Aorta (tissue), 5 donors: Measurements from ENCODE around the gene DENND5A. TPM values are rescaled to one million over a fixed set of nuclear protein-coding genes. Genes with fewer than 3 reads are reported as not detected.
"Not testable (repeated sequence)": the region's sequence is repeated elsewhere in the genome, so short reads cannot be mapped to it uniquely, and the experiment has no call there.

Experiments used
- ATAC-seq: fragments of 200-7000 bp; cut with Tn5 transposase; one replicate; pipeline ENCODE4 v1.9.1; 2022; ENCODE audit warnings: moderate library complexity; ENCODE audit not compliant: low FRiP score
- DNase-seq, 2 donors: peaks; one replicate each; pipeline ENCODE4 v3.0.0-alpha.2; 2020
- H3K27ac ChIP-seq, 2 donors: one replicate each; pipeline ENCODE4 v1.5.1; 2013; ENCODE audit warnings: low read length in 2 of 2, mild to moderate bottlenecking in 2 of 2, moderate library complexity in 2 of 2, control low read depth in 1 of 2, inconsistent platforms in 1 of 2, low read depth in 1 of 2
- H3K27me3 ChIP-seq, 2 donors: one replicate each; pipeline ENCODE4 v1.6.1; 2013; ENCODE audit warnings: control low read depth in 1 of 2, low read length in 1 of 2, mild to moderate bottlenecking in 1 of 2, moderate library complexity in 1 of 2; ENCODE audit not compliant: insufficient read depth in 2 of 2, control insufficient read depth in 1 of 2
- H3K36me3 ChIP-seq, 2 donors: one replicate each; pipeline ENCODE4 v1.6.1; 2013; ENCODE audit warnings: control low read depth in 1 of 2, low read length in 1 of 2, mild to moderate bottlenecking in 1 of 2; ENCODE audit not compliant: insufficient read depth in 2 of 2, control insufficient read depth in 1 of 2
- H3K4me1 ChIP-seq, 2 donors: one replicate each; pipeline ENCODE4 v1.6.1; 2013; ENCODE audit warnings: low read length in 2 of 2, control low read depth in 1 of 2, mild to moderate bottlenecking in 1 of 2, moderate library complexity in 1 of 2; ENCODE audit not compliant: insufficient read depth in 2 of 2, control insufficient read depth in 1 of 2
- H3K4me3 ChIP-seq, 2 donors: one replicate each; pipeline ENCODE4 v1.5.1; 2013; ENCODE audit warnings: low read length in 2 of 2, control low read depth in 1 of 2, mild to moderate bottlenecking in 1 of 2
- H3K9me3 ChIP-seq: one replicate; pipeline ENCODE4 v1.6.1; 2013; ENCODE audit warnings: mild to moderate bottlenecking, low read length; ENCODE audit not compliant: control insufficient read depth
- WGBS, 2 donors: extraction: QIAGEN DNeasy Blood & Tissue Kit; methylation state at CpG; one replicate each; pipeline ENCODE4 v1.1.7; 2013; 5-methylcytosine and 5-hydroxymethylcytosine counted together
- intact Hi-C, 2 donors: fragments of 100-400 bp; cut with DNase I; formaldehyde crosslinking; loops; one replicate each; pipeline versions ENCODE4 v1.14.2 to v1.15.0; 2022
- polyA plus RNA-seq, 2 donors: library from polyadenylated mRNA; stranded (reverse); fragments of 200-250 nt; gene quantifications; one replicate each; pipeline ENCODE4 v1.2.3, GENCODE V29; 2013
- total RNA-seq, 2 donors: library from RNA; stranded (reverse); fragmentation: NEBNext Ultra II Directional; extraction: Animal tissue kit (Norgen Biotek cat#: 25700); gene quantifications; one replicate each; pipeline ENCODE4 v1.2.1, GENCODE V29; 2021
- donor health status: healthy with polysubstance abuse.
- donor health status: Bipolar disorder and iron deficiency.
- donor health status: DM: no; HTN: no; CAD: no.
- donor health status: DM: no; HTN: no; CAD: no.
- donor health status: DM: yes; HTN: yes; CAD: no.

DENND5A gene
- total and polyA plus RNA-seq, 4 donors: 56.0 to 155 (median 96.1) TPM

DNA sequence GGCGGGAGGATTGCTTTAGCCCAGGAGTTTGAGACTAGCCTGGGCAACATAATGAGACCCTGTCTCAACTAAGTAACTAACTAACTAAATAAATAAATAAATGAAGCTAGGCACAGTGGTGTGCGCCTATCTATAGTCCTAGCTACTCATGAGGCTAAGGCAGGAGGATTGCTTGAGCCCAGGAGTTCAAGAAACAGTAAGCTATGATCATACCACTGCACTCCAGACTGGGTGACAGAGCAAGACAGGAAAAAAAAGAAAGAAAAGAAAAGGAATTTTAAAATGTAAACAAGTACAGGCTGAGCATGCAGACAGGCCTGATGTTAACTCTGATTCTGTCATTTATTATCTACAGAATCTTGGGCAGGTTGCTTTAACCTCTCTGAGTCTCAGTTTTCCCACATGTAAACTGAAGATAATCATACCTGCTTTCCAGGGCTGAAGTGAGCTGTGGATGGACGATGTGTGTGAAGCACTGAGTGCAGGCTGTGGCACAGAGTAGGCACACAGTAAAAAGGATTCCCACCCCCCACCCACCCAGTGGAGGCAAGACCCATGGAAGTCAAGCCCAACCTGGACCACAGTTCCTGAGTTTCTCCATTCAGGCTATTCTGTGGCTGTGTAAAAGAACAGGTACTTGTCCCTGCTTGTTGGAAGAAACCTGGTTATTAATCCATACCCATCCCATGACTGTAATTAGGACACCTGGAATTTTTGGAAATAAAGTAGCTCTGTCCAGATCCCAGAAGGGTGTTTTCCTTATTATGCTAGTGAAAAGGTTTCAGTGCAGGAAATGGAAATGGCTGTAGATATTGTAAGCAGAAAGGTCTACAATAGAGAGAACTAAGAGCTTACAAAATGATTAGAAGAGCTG is 155.1 kb downstream of the DENND5A start:
- WGBS, 2 donors: 94% methylated on average over 3 of the region's 3 CpGs

GRCh38 chr11:9104580-9104979 is 160.6 kb downstream of the DENND5A start:
- Histone ChIP-seq H3K27me3 (no peaks in the 10 kb centered on the region), H3K4me3 (no peak overlapping the region), H3K9me3 (no peaks in the 10 kb centered on the region), H3K27ac (no peak overlapping the region), H3K36me3 (no peaks in the 10 kb centered on the region), H3K4me1 (no peaks in the 10 kb centered on the region)
- DNase-seq (no peak), ATAC-seq (no peak)
- WGBS, 2 donors: 95 to 98% methylated on average over 7 of the region's 7 CpGs
- intact Hi-C loops: no loop called here

More for the DNA sequence above, 155.1 kb downstream of the DENND5A start:
- intact Hi-C loops: no loop called here
- Histone ChIP-seq H3K4me1 (no peaks in the 10 kb centered on the region), H3K27me3 (no peaks in the 10 kb centered on the region), H3K27ac (no peak overlapping the region), H3K36me3 (no peaks in the 10 kb centered on the region), H3K4me3 (no peak overlapping the region), H3K9me3 (no peaks in the 10 kb centered on the region)
- ATAC-seq: no peak
- DNase-seq: no peak

- Histone ChIP-seq H3K27ac (no peak overlapping the region), H3K27me3 (no peaks in the 10 kb centered on the region), H3K4me3 (no peak overlapping the region), H3K9me3 (no peaks in the 10 kb centered on the region), H3K36me3 (no peaks in the 10 kb centered on the region), H3K4me1 (no peaks in the 10 kb centered on the region)
- WGBS, 2 donors: 89 to 91% methylated on average over 7 of the region's 7 CpGs
- intact Hi-C loops: no loop called here
- ATAC-seq (no peak), DNase-seq (no peak)
Observed at GRCh38 chr11:9103542-9104276, 161.4 kb downstream of the DENND5A start.

DNA sequence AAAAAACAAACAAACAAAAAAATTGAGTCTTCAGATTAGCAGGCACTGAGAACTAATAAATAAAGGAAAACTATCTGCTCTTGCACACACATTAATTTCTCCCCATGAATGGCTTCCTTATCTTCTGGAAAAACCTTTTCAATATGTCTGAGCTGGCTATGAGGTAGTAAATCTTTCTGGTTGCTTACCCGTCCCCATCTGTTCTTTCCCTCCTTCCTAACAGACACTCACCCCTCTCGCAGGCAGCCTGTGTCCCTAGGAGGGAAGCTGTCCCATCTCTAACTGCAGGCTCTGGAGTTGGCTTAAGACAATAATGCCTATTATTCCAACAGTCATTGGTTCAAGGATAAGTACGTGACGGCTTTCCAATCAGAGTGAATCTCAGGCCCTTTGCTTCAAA is 165.5 kb downstream of the DENND5A start:
- Histone ChIP-seq H3K27me3 (no peaks in the 10 kb centered on the region), H3K9me3 (no peaks in the 10 kb centered on the region), H3K4me1 (no peaks in the 10 kb centered on the region), H3K27ac (no peak overlapping the region), H3K36me3 (no peaks in the 10 kb centered on the region), H3K4me3 (no peak overlapping the region)
- no peak for DNase-seq
- intact Hi-C loops: no loop called here
- 94 to 95% methylated on average over 4 of the region's 4 CpGs for WGBS, 2 donors
- no peak for ATAC-seq

- ATAC-seq, H3K4me3 ChIP-seq, H3K27me3 ChIP-seq, H3K9me3 ChIP-seq, H3K36me3 ChIP-seq, H3K27ac ChIP-seq, H3K4me1 ChIP-seq, intact Hi-C loops, DNase-seq: not testable (repeated sequence)
- WGBS, 2 donors: 74 to 96% methylated on average over 2 of the region's 2 CpGs
Observed at GRCh38 chr11:9098455-9098854, 166.7 kb downstream of the DENND5A start.

- 92 to 93% methylated on average over 23 of the region's 23 CpGs for WGBS, 2 donors
- DNase-seq, H3K4me1 ChIP-seq, H3K27me3 ChIP-seq, H3K36me3 ChIP-seq, ATAC-seq, H3K27ac ChIP-seq, intact Hi-C loops, H3K4me3 ChIP-seq, H3K9me3 ChIP-seq: not testable (repeated sequence)
Observed at GRCh38 chr11:9097186-9097943, 167.8 kb downstream of the DENND5A start.

DNA sequence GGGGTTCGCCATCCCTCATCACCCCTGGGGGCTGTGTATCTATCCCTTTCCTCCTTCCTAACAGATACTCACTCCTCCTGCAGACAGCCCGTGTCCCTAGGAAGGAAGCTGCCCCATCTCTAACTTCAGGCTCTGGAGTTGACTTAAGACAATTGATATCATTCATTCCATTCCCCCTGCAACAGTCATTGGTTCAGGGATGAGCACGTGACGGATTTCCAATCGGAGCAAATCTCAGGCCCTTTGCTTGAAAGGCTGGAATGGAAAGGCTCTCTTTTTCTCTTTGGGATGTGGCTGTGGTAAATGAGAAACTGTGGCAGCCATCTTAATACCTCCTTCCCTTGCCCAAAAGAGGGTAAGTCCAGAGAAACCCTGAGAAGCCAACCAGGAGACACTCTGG is 168.7 kb downstream of the DENND5A start:
- ATAC-seq (no peak), DNase-seq (no peak)
- Histone ChIP-seq H3K36me3 (no peaks in the 10 kb centered on the region), H3K4me3 (no peak overlapping the region), H3K4me1 (no peaks in the 10 kb centered on the region), H3K27ac (no peak overlapping the region), H3K9me3 (no peaks in the 10 kb centered on the region), H3K27me3 (no peaks in the 10 kb centered on the region)
- intact Hi-C loops: no loop called here
- WGBS, 2 donors: 95 to 97% methylated on average over 5 of the region's 5 CpGs

DNA sequence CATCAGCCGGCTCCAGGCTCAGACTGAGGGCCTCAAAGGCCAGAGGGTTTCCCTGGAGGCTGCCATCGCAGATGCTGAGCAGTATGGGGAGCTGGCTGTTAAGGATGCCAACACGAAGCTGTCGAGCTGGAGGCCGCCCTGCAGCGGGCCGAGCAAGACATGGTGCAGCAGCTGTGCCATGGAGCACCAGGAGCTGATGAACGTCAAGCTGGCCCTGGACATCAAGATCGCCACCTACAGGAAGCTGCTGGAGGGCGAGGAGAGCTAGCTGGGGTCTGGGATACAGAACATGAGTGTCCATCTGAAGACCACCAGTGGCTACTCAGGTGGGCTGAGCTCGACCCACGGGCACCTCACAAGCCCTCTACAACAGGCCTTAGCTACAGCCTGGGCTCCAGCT is 169.7 kb downstream of the DENND5A start:
- no peak for ATAC-seq
- Histone ChIP-seq H3K4me3 (no peak overlapping the region), H3K27me3 (no peaks in the 10 kb centered on the region), H3K4me1 (no peaks in the 10 kb centered on the region), H3K27ac (no peak overlapping the region), H3K36me3 (no peaks in the 10 kb centered on the region), H3K9me3 (no peaks in the 10 kb centered on the region)
- no peak for DNase-seq
- intact Hi-C loops: no loop called here
- WGBS, 2 donors: 95% methylated on average over 12 of the region's 12 CpGs
